ENCODE data around the gene FOLH1.
"Not testable (repeated sequence)": the region's sequence is repeated elsewhere in the genome, so short reads cannot be mapped to it uniquely, and the experiment has no call there.

DNA sequence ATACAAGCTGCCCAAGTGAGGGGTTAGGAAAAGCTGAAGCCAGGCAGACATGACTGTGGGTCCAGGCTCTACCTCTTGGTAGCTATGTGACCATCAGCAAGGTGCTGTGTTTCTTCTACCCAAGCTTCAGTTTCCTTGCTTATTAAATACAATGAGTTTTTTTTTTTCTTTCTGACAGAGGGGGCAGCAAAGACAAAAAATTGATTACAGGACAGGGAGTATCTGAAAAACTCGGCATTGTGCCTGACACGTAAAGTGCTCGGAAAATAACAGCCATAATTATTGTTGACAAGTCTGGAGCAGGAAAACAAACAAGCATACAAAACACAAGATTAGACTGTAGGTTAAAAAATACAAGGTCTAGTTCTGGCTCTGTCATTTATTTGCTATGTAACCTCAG is 23.3 kb upstream of the FOLH1 start:
- not testable (repeated sequence) for TF ChIP-seq EZH2 (IDR thresholded peaks at IDR 0.05; ENCODE audit: low read depth)
- TF ChIP-seq, protein P1, sequence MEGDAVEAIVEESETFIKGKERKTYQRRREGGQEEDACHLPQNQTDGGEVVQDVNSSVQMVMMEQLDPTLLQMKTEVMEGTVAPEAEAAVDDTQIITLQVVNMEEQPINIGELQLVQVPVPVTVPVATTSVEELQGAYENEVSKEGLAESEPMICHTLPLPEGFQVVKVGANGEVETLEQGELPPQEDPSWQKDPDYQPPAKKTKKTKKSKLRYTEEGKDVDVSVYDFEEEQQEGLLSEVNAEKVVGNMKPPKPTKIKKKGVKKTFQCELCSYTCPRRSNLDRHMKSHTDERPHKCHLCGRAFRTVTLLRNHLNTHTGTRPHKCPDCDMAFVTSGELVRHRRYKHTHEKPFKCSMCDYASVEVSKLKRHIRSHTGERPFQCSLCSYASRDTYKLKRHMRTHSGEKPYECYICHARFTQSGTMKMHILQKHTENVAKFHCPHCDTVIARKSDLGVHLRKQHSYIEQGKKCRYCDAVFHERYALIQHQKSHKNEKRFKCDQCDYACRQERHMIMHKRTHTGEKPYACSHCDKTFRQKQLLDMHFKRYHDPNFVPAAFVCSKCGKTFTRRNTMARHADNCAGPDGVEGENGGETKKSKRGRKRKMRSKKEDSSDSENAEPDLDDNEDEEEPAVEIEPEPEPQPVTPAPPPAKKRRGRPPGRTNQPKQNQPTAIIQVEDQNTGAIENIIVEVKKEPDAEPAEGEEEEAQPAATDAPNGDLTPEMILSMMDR (conservative IDR thresholded peaks at IDR 0.05) = not testable (repeated sequence)
